GM12878 (cell line): ENCODE measurements around the gene PATJ. TPM values are rescaled to one million over a fixed set of nuclear protein-coding genes. Genes with fewer than 3 reads are reported as not detected.

Experiments
- ATAC-seq: fragments of 200-7000 bp; cut with Tn5 transposase; 3 replicates; pipeline ENCODE4 v1.9.1; 2020; ENCODE audit warnings: mild to moderate bottlenecking, moderate library complexity
- BruUV-seq: library from RNA; stranded (reverse); fragments of 400-500 nt; replicated peaks from 2 replicates; lab custom pipeline; 2021; lab: Mats Ljungman, UMichigan
- CTCF ChIA-PET: fragments of 300-600 bp; sonication (Branson Sonifier 250); formaldehyde crosslinking; extraction: SDS; loops from one replicate; lab custom pipeline; 2021; ENCODE audit warnings: inconsistent platforms; lab: Yijun Ruan, JAX
- POLR2A ChIA-PET: fragments of 350-600 bp; formaldehyde crosslinking; extraction: SDS; loops from one replicate; lab custom pipeline; 2021; ENCODE audit warnings: inconsistent platforms; lab: Charles Lee
- RAD21 ChIA-PET: fragments of 300-600 bp; sonication (Branson Sonifier 250); formaldehyde crosslinking; loops from one replicate; lab custom pipeline; 2023; ENCODE audit warnings: antibody characterized with exemption; ENCODE audit not compliant: unreplicated experiment; lab: Charles Lee
- SMC1A ChIA-PET: fragments of 300-600 bp; sonication (Branson Sonifier 250); formaldehyde crosslinking; loops from one replicate; lab custom pipeline; 2023; ENCODE audit not compliant: unreplicated experiment, uncharacterized antibody; lab: Charles Lee
- DNase-seq: peaks from one replicate; pipeline ENCODE4 v3.0.0-alpha.2; 2011; ENCODE audit warnings: low read depth, low spot score
- FAIRE-seq: peaks from 3 replicates; lab custom pipeline; 2011; peaks lifted over from hg19 to GRCh38; lab: Jason Lieb, UNC
- H2AFZ ChIP-seq: 2 replicates; pipeline ENCODE4 v1.6.0; 2011; ENCODE audit warnings: low read depth, low read length, control low read depth; ENCODE audit not compliant: control insufficient read depth
- H3K27ac ChIP-seq: 2 replicates; pipeline ENCODE4 v1.5.1; 2011; ENCODE audit warnings: control low read depth; ENCODE audit not compliant: control insufficient read depth, insufficient read depth
- H3K27me3 ChIP-seq, 2 experiments: replicated peaks in 1 of 2; 2 replicates each; pipeline versions ENCODE4 v1.6.0 to v1.6.1; 2011; ENCODE audit warnings: low read length in 1 of 2; ENCODE audit not compliant: control insufficient read depth in 2 of 2, insufficient read depth in 2 of 2
- H3K36me3 ChIP-seq, 2 experiments: 2 replicates each; pipeline ENCODE4 v1.5.1; 2011; ENCODE audit warnings: low read length in 1 of 2; ENCODE audit not compliant: control insufficient read depth in 2 of 2, insufficient read depth in 2 of 2
- H3K4me1 ChIP-seq: 2 replicates; pipeline ENCODE4 v1.6.1; 2011; ENCODE audit warnings: mild to moderate bottlenecking, low read length, moderate library complexity, mixed read lengths; ENCODE audit not compliant: control insufficient read depth, insufficient read depth
- H3K4me2 ChIP-seq: 2 replicates; pipeline ENCODE4 v1.6.0; 2011; ENCODE audit warnings: control low read depth; ENCODE audit not compliant: control insufficient read depth, insufficient read depth
- H3K4me3 ChIP-seq: fragments of 200-600 bp; sonication (generic); 2 replicates; pipeline ENCODE4 v1.5.1; 2016
- H3K79me2 ChIP-seq: 2 replicates; pipeline ENCODE4 v1.6.0; 2011; ENCODE audit warnings: low read length; ENCODE audit not compliant: control insufficient read depth, insufficient read depth
- H3K9ac ChIP-seq: 2 replicates; pipeline ENCODE4 v1.8.0; 2011; ENCODE audit warnings: low read length, control low read depth, mixed read lengths; ENCODE audit not compliant: control insufficient read depth, insufficient read depth
- H3K9me3 ChIP-seq: replicated peaks from 3 replicates; pipeline ENCODE4 v1.5.1; 2011; ENCODE audit warnings: mild to moderate bottlenecking, low read length; ENCODE audit not compliant: control insufficient read depth, insufficient read depth
- H4K20me1 ChIP-seq: 2 replicates; pipeline ENCODE4 v1.6.0; 2011; ENCODE audit not compliant: control insufficient read depth, insufficient read depth
- ASH2L ChIP-seq: fragments of 300-600, 200-600 bp; sonication (generic); IDR thresholded peaks from 2 replicates; pipeline ENCODE4 v1.6.1; 2017; ENCODE audit warnings: low read depth, mild to moderate bottlenecking, borderline replicate concordance
- ATF7 ChIP-seq: fragments of 450-650 bp; IDR thresholded peaks from 2 replicates; pipeline ENCODE4 v1.6.1; 2016; ENCODE audit warnings: low read depth, mild to moderate bottlenecking
- CBFB ChIP-seq: IDR thresholded peaks from 2 replicates; pipeline ENCODE4 v1.6.1; 2016; ENCODE audit warnings: antibody characterized with exemption, low read depth
- CHD4 ChIP-seq: fragments of 200-600 bp; sonication (generic); IDR thresholded peaks from 2 replicates; pipeline ENCODE4 v1.6.1; 2016; ENCODE audit warnings: mild to moderate bottlenecking
- HDAC2 ChIP-seq: fragments of 200-600 bp; sonication (generic); IDR thresholded peaks from 2 replicates; pipeline ENCODE4 v1.6.1; 2017
- IKZF2 ChIP-seq, 2 experiments: fragments of 450-650 bp; IDR thresholded peaks; 2 replicates each; pipeline ENCODE4 v1.6.1; 2017; ENCODE audit warnings: mild to moderate bottlenecking in 2 of 2, moderate library complexity in 2 of 2
- KAT2A ChIP-seq: conservative IDR thresholded peaks from 2 replicates; pipeline ENCODE4 v1.6.1; 2011; ENCODE audit warnings: low read depth, low read length; ENCODE audit not compliant: control insufficient read depth
- KDM1A ChIP-seq: fragments of 200-600 bp; sonication (generic); IDR thresholded peaks from 2 replicates; pipeline ENCODE4 v1.6.1; 2016; ENCODE audit warnings: borderline replicate concordance
- MEF2B ChIP-seq: fragments of 450-650 bp; IDR thresholded peaks from 2 replicates; pipeline ENCODE4 v1.6.1; 2018; ENCODE audit warnings: mild to moderate bottlenecking, moderate library complexity; ENCODE audit not compliant: partially characterized antibody, poor library complexity, severe bottlenecking
- PAX8 ChIP-seq: fragments of 450-650 bp; IDR thresholded peaks from 2 replicates; pipeline ENCODE4 v1.6.1; 2017; ENCODE audit warnings: mild to moderate bottlenecking, moderate library complexity
- STAT3 ChIP-seq: IDR thresholded peaks from 2 replicates; pipeline ENCODE4 v1.6.1; 2011; ENCODE audit warnings: low read depth, low read length, improper control_type of control experiment
- TAF1 ChIP-seq: IDR thresholded peaks from 2 replicates; pipeline ENCODE4 v1.6.1; 2011; ENCODE audit warnings: mild to moderate bottlenecking, low read depth, low read length, borderline replicate concordance
- TCF12 ChIP-seq: IDR thresholded peaks from 2 replicates; pipeline ENCODE4 v1.6.1; 2011; ENCODE audit warnings: low read depth, mild to moderate bottlenecking, low read length
- ZNF207 ChIP-seq: fragments of 450-650 bp; IDR thresholded peaks from 2 replicates; pipeline ENCODE4 v1.6.1; 2014; ENCODE audit warnings: antibody characterized with exemption, mild to moderate bottlenecking, borderline replicate concordance
- WGBS: methylation state at CpG from one replicate; pipeline ENCODE4 v1.1.6; 2016; ENCODE audit warnings: low lambda C conversion rate; ENCODE audit not compliant: insufficient replicate concordance, insufficient coverage; ENCODE audit errors: missing lambda C conversion rate; 5-methylcytosine and 5-hydroxymethylcytosine counted together
- in situ Hi-C: fragments of 300-500 bp; cut with MboI; formaldehyde crosslinking; loops from 9 replicates; pipeline ENCODE4 v1.14.3; 2018; ENCODE audit warnings: mixed read lengths
- intact Hi-C: fragments of 100-400 bp; cut with micrococcal nuclease; formaldehyde crosslinking; loops from one replicate; pipeline ENCODE4 v1.14.2; 2022; ENCODE audit not compliant: unreplicated experiment
- polyA plus RNA-seq, 11 experiments: library from polyadenylated mRNA; depleted of rRNA in 4 of 11; unstranded in 6 of 11; stranded (reverse) in 5 of 11; fragments of >200 nt; fragmentation: Nextera tagmentation in 4 of 11; fragmentation: Illumina TruSeq in 1 of 11; extraction: Ambion mirVana in 4 of 11; extraction: Trizol in 1 of 11; gene quantifications; 1 replicate in 1 of 11; 2 replicates in 10 of 11; pipeline versions ENCODE4 v1.2.1 to v1.2.3, GENCODE V29; 2011 to 2016; ENCODE audit warnings: inconsistent platforms in 2 of 11, missing spikeins in 2 of 11, low read depth in 1 of 11
- total RNA-seq, 4 experiments: library from RNA; depleted of rRNA in 3 of 4; stranded (reverse); fragments of >200 nt in 3 of 4; fragmentation: Illumina TruSeq in 1 of 4; extraction: Trizol in 1 of 4; gene quantifications; 2 replicates each; pipeline versions ENCODE4 v1.2.1 to v1.2.3, GENCODE V29; 2013 to 2021
- TF ChIP-seq, protein P1 (sequence below): fragments of 450-650 bp; IDR thresholded peaks from 2 replicates; pipeline ENCODE4 v1.6.1; 2016; ENCODE audit warnings: mild to moderate bottlenecking, moderate library complexity, borderline replicate concordance
- TF ChIP-seq, protein P2 (sequence below): IDR thresholded peaks from 2 replicates; pipeline ENCODE4 v1.6.1; 2011; ENCODE audit warnings: borderline replicate concordance, low read depth, mild to moderate bottlenecking, moderate library complexity, low read length; ENCODE audit not compliant: insufficient read depth, poor library complexity, severe bottlenecking

The PATJ gene
- total and polyA plus RNA-seq, 10 of the 15 experiments (the other 5 are each of a cell fraction or from before 2014, with no cell fraction given): 2.8 to 13.9 (median 6.9) TPM

DNA sequence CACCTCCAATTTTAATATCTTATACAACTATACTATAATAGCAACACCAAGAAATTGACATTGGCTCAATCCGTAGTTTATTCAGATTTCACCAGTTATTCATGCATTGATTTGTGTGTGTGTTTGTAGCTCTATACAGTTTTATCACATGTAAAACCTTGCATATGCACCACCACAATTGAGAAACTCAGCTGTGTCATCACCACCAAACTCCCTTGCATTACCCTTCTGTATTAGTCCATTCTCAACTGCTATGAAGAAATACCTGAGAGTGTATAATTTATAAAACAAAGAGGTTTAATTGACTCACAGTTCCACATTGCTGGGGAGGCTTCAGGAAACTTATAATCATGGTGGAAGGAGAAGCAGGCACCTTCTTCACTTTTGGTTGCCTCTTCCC, 162.1 kb downstream of the PATJ start:
- no TSS peak for BruUV-seq
- TF ChIP-seq PAX8 (no peak), ATF7 (no peak), MEF2B (no peak), CBFB (no peak), CHD4 (no peak), TCF12 (no peak), STAT3 (no peak), KAT2A (no peak), ASH2L (no peak), TAF1 (no peak), ZNF207 (no peak), HDAC2 (no peak), KDM1A (no peak), IKZF2 (IDR thresholded peaks at IDR 0.05) (no peak)
- TF ChIP-seq, protein P1, sequence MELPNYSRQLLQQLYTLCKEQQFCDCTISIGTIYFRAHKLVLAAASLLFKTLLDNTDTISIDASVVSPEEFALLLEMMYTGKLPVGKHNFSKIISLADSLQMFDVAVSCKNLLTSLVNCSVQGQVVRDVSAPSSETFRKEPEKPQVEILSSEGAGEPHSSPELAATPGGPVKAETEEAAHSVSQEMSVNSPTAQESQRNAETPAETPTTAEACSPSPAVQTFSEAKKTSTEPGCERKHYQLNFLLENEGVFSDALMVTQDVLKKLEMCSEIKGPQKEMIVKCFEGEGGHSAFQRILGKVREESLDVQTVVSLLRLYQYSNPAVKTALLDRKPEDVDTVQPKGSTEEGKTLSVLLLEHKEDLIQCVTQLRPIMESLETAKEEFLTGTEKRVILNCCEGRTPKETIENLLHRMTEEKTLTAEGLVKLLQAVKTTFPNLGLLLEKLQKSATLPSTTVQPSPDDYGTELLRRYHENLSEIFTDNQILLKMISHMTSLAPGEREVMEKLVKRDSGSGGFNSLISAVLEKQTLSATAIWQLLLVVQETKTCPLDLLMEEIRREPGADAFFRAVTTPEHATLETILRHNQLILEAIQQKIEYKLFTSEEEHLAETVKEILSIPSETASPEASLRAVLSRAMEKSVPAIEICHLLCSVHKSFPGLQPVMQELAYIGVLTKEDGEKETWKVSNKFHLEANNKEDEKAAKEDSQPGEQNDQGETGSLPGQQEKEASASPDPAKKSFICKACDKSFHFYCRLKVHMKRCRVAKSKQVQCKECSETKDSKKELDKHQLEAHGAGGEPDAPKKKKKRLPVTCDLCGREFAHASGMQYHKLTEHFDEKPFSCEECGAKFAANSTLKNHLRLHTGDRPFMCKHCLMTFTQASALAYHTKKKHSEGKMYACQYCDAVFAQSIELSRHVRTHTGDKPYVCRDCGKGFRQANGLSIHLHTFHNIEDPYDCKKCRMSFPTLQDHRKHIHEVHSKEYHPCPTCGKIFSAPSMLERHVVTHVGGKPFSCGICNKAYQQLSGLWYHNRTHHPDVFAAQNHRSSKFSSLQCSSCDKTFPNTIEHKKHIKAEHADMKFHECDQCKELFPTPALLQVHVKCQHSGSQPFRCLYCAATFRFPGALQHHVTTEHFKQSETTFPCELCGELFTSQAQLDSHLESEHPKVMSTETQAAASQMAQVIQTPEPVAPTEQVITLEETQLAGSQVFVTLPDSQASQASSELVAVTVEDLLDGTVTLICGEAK: no peak
- TF ChIP-seq, protein P2, sequence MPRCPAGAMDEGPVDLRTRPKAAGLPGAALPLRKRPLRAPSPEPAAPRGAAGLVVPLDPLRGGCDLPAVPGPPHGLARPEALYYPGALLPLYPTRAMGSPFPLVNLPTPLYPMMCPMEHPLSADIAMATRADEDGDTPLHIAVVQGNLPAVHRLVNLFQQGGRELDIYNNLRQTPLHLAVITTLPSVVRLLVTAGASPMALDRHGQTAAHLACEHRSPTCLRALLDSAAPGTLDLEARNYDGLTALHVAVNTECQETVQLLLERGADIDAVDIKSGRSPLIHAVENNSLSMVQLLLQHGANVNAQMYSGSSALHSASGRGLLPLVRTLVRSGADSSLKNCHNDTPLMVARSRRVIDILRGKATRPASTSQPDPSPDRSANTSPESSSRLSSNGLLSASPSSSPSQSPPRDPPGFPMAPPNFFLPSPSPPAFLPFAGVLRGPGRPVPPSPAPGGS: no peak
- FAIRE-seq: peak; percentile 52
- Histone ChIP-seq H3K4me2 (no peak overlapping the region), H3K27me3 (no peaks in the 10 kb centered on the region), H4K20me1 (no peaks in the 10 kb centered on the region), H3K36me3 (no peaks in the 10 kb centered on the region), H3K9me3 (no peaks in the 10 kb centered on the region), H2AFZ (no peak overlapping the region), H3K9ac (no peak overlapping the region), H3K4me3 (no peak overlapping the region), H3K79me2 (no peaks in the 10 kb centered on the region), H3K27ac (no peak overlapping the region), H3K4me1 (no peaks in the 10 kb centered on the region)
- ChIA-PET CTCF (no interaction called here), POLR2A (no interaction called here), SMC1A (no interaction called here), RAD21 (no interaction called here)
- in situ Hi-C loops (no loop called here), intact Hi-C loops (no loop called here)
- WGBS: 53% methylated on average over 1 of the region's 1 CpG
- no peak for DNase-seq
- no peak for ATAC-seq
